Hepatocyte (in vitro differentiated cells): ENCODE results near the gene RGL3. TPM values are rescaled to one million over a fixed set of nuclear protein-coding genes. Genes with fewer than 3 reads are reported as not detected.
A peak's percentile ranks its signal among the peaks of the same experiment; 100 is the strongest.

ENCODE experiments used
- DNase-seq: peaks from one replicate; pipeline ENCODE4 v3.0.0-alpha.2; 2016; ENCODE audit warnings: low spot score
- H2AFZ ChIP-seq: fragments of 200-600 bp; sonication (generic); 2 replicates; pipeline ENCODE4 v1.6.0; 2016; ENCODE audit warnings: antibody characterized with exemption, mild to moderate bottlenecking
- H3K27ac ChIP-seq: fragments of 200-600 bp; sonication (generic); 2 replicates; pipeline ENCODE4 v1.5.1; 2016; ENCODE audit warnings: mild to moderate bottlenecking
- H3K27me3 ChIP-seq: fragments of 200-600 bp; sonication (generic); 2 replicates; pipeline ENCODE4 v1.6.1; 2016
- H3K36me3 ChIP-seq: fragments of 200-600 bp; sonication (generic); replicated peaks from 2 replicates; pipeline ENCODE4 v1.5.1; 2016; ENCODE audit warnings: low read depth; ENCODE audit not compliant: insufficient read depth
- H3K4me1 ChIP-seq: fragments of 200-600 bp; sonication (generic); 2 replicates; pipeline ENCODE4 v1.5.1; 2016; ENCODE audit warnings: mild to moderate bottlenecking, moderate library complexity; ENCODE audit not compliant: insufficient read depth
- H3K4me2 ChIP-seq: fragments of 200-600 bp; sonication (generic); 2 replicates; pipeline ENCODE4 v1.6.0; 2016
- H3K4me3 ChIP-seq: fragments of 200-600 bp; sonication (generic); 2 replicates; pipeline ENCODE4 v1.5.1; 2016; ENCODE audit warnings: mild to moderate bottlenecking
- H3K79me2 ChIP-seq: fragments of 200-600 bp; sonication (generic); 2 replicates; pipeline ENCODE4 v1.6.0; 2017; ENCODE audit warnings: mild to moderate bottlenecking
- H3K9me2 ChIP-seq: fragments of 200-600 bp; sonication (generic); replicated peaks from 2 replicates; pipeline ENCODE4 v1.6.0; 2017; ENCODE audit warnings: mild to moderate bottlenecking; ENCODE audit not compliant: insufficient read depth
- H3K9me3 ChIP-seq: fragments of 200-600 bp; sonication (generic); 2 replicates; pipeline ENCODE4 v1.5.1; 2016; ENCODE audit warnings: low read depth, mild to moderate bottlenecking
- H4K20me1 ChIP-seq: fragments of 200-600 bp; sonication (generic); 2 replicates; pipeline ENCODE4 v1.6.0; 2016; ENCODE audit warnings: mild to moderate bottlenecking; ENCODE audit not compliant: insufficient read depth, poor library complexity, severe bottlenecking
- EZH2 ChIP-seq: fragments of 200-600 bp; sonication (generic); IDR thresholded peaks from 2 replicates; pipeline ENCODE4 v1.6.1; 2016; ENCODE audit warnings: antibody characterized with exemption, mild to moderate bottlenecking, borderline replicate concordance
- EZH2phosphoT487 ChIP-seq: fragments of 200-600 bp; sonication (generic); IDR thresholded peaks from one replicate; pipeline ENCODE4 v1.6.1; 2018; ENCODE audit warnings: antibody characterized with exemption, mild to moderate bottlenecking, low read depth, moderate library complexity; ENCODE audit not compliant: unreplicated experiment, severe bottlenecking
- WGBS: methylation state at CpG from one replicate; pipeline ENCODE4 v1.1.6; 2016; ENCODE audit warnings: low lambda C conversion rate; ENCODE audit errors: missing lambda C conversion rate; 5-methylcytosine and 5-hydroxymethylcytosine counted together
- polyA plus RNA-seq: library from polyadenylated mRNA; unstranded; fragments of >200 nt; fragmentation: Nextera tagmentation; extraction: Ambion mirVana; gene quantifications from 2 replicates; pipeline ENCODE4 v1.2.1, GENCODE V29; 2016
- total RNA-seq: library from RNA; depleted of rRNA; stranded (reverse); fragments of >200 nt; gene quantifications from 2 replicates; pipeline ENCODE4 v1.2.3, GENCODE V29; 2014
- TF ChIP-seq, protein P1 (sequence below): fragments of 200-600 bp; sonication (generic); IDR thresholded peaks from 2 replicates; pipeline ENCODE4 v1.5.1; 2016; ENCODE audit warnings: antibody characterized with exemption, mild to moderate bottlenecking; ENCODE audit not compliant: poor library complexity

Gene RGL3
- total and polyA plus RNA-seq, 2 experiments from 2014 or later: 20.6 to 55.6 TPM

- 64% methylated on average over 8 of the region's 8 CpGs for WGBS
These were observed 40.6 kb downstream of the RGL3 start for GRCh38 chr19:11378319-11379189.

GRCh38 chr19:11377756-11378155 lies 41.4 kb downstream of the RGL3 start:
- Histone ChIP-seq H3K79me2 (peaks cover 10% of the 10 kb centered on the region), H3K4me1 (peaks cover 22% of the 10 kb centered on the region), H2AFZ (no peak overlapping the region)

More at GRCh38 chr19:11378319-11379189, 40.6 kb downstream of the RGL3 start:
- H3K79me2 ChIP-seq: peaks cover 10% of the 10 kb centered on the region
- no peaks in the 10 kb centered on the region for H3K9me2 ChIP-seq
- no peak overlapping the region for H3K4me3 ChIP-seq
- H3K36me3 ChIP-seq: no peaks in the 10 kb centered on the region
- H4K20me1 ChIP-seq: no peaks in the 10 kb centered on the region
- peak; percentile 69 for DNase-seq
- TF ChIP-seq EZH2 (no peak), EZH2phosphoT487 (no peak)
- TF ChIP-seq, protein P1, sequence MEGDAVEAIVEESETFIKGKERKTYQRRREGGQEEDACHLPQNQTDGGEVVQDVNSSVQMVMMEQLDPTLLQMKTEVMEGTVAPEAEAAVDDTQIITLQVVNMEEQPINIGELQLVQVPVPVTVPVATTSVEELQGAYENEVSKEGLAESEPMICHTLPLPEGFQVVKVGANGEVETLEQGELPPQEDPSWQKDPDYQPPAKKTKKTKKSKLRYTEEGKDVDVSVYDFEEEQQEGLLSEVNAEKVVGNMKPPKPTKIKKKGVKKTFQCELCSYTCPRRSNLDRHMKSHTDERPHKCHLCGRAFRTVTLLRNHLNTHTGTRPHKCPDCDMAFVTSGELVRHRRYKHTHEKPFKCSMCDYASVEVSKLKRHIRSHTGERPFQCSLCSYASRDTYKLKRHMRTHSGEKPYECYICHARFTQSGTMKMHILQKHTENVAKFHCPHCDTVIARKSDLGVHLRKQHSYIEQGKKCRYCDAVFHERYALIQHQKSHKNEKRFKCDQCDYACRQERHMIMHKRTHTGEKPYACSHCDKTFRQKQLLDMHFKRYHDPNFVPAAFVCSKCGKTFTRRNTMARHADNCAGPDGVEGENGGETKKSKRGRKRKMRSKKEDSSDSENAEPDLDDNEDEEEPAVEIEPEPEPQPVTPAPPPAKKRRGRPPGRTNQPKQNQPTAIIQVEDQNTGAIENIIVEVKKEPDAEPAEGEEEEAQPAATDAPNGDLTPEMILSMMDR: peak; percentile 55
- no peak overlapping the region for H3K4me2 ChIP-seq
- no peaks in the 10 kb centered on the region for H3K9me3 ChIP-seq
- peaks cover 24% of the 10 kb centered on the region for H3K4me1 ChIP-seq
- no peaks in the 10 kb centered on the region for H3K27me3 ChIP-seq
- no peak overlapping the region for H3K27ac ChIP-seq
- H2AFZ ChIP-seq: no peak overlapping the region

DNA sequence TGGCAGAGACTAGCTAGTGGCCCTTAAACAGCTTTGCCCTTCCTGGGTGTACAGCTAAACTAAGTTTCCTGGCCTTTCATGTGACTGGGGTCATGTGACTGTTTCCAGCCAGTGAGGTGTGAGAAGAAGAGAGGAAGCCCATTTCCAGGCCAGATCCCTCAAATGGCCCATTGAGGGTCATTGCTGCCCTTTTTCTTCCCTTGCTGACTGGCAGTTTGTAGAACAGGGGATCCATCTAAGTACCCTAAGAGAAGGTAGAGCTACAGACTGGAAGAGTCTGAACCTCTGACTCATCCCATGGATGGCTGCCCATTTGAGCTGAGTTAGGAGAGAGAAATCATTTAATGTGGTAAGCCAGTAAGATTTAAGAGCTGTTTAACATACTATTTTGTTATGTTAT lies 41.9 kb downstream of the RGL3 start:
- no peaks in the 10 kb centered on the region for H3K9me3 ChIP-seq
- H3K36me3 ChIP-seq: no peaks in the 10 kb centered on the region
- no peaks in the 10 kb centered on the region for H3K9me2 ChIP-seq
- H3K4me2 ChIP-seq: no peak overlapping the region
- H4K20me1 ChIP-seq: no peaks in the 10 kb centered on the region
- peak; percentile 39 for DNase-seq
- peaks cover 6% of the 10 kb centered on the region for H3K79me2 ChIP-seq
- H3K27me3 ChIP-seq: no peaks in the 10 kb centered on the region
- H3K4me1 ChIP-seq: peaks cover 19% of the 10 kb centered on the region
- no peak overlapping the region for H3K4me3 ChIP-seq
- no peak overlapping the region for H2AFZ ChIP-seq
- H3K27ac ChIP-seq: peak overlapping the region; percentile 6
- TF ChIP-seq EZH2: no peak
- no peak for TF ChIP-seq EZH2phosphoT487
- TF ChIP-seq, protein P1: no peak

More at GRCh38 chr19:11377756-11378155, 41.4 kb downstream of the RGL3 start:
- 98% methylated on average over 3 of the region's 3 CpGs for WGBS
- DNase-seq: no peak
- no peaks in the 10 kb centered on the region for H3K27me3 ChIP-seq
- no peaks in the 10 kb centered on the region for H4K20me1 ChIP-seq
- no peak overlapping the region for H3K4me3 ChIP-seq
- H3K9me2 ChIP-seq: no peaks in the 10 kb centered on the region
- H3K36me3 ChIP-seq: no peaks in the 10 kb centered on the region
- TF ChIP-seq EZH2phosphoT487 (no peak), EZH2 (no peak)
- no peak overlapping the region for H3K27ac ChIP-seq
- H3K4me2 ChIP-seq: no peak overlapping the region
- no peaks in the 10 kb centered on the region for H3K9me3 ChIP-seq
